Osteoblast (primary cell): ENCODE measurements around the gene TMEM97. TPM values are rescaled to one million over a fixed set of nuclear protein-coding genes. Genes with fewer than 3 reads are reported as not detected.

Experiments
- DNase-seq: peaks from one replicate; pipeline ENCODE4 v3.0.0; 2011; ENCODE audit warnings: low spot score, mixed read lengths; ENCODE audit not compliant: insufficient read length; ENCODE audit errors: missing footprints
- H2AFZ ChIP-seq: 2 replicates; pipeline ENCODE4 v1.6.0; 2011; ENCODE audit warnings: mild to moderate bottlenecking, low read length
- H3K27ac ChIP-seq: 2 replicates; pipeline ENCODE4 v1.5.1; 2011; ENCODE audit warnings: mild to moderate bottlenecking, low read depth, low read length, moderate library complexity
- H3K27me3 ChIP-seq: 2 replicates; pipeline ENCODE4 v1.6.0; 2012; ENCODE audit warnings: mild to moderate bottlenecking, control low read depth, inconsistent platforms, low read length, moderate library complexity; ENCODE audit not compliant: insufficient read depth
- H3K36me3 ChIP-seq: 2 replicates; pipeline ENCODE4 v1.5.1; 2011; ENCODE audit warnings: mild to moderate bottlenecking, low read length, control low read depth, moderate library complexity; ENCODE audit not compliant: insufficient read depth
- H3K4me1 ChIP-seq: 2 replicates; pipeline ENCODE4 v1.5.1; 2011; ENCODE audit warnings: mild to moderate bottlenecking, low read length, control low read depth, moderate library complexity; ENCODE audit not compliant: insufficient read depth
- H3K4me2 ChIP-seq: 2 replicates; pipeline ENCODE4 v1.6.0; 2011; ENCODE audit warnings: mild to moderate bottlenecking, low read length; ENCODE audit not compliant: insufficient read depth
- H3K4me3 ChIP-seq: fragments of 200-600 bp; sonication (generic); 3 replicates; pipeline ENCODE4 v1.5.1; 2012; ENCODE audit warnings: mild to moderate bottlenecking, low read length, inconsistent platforms; ENCODE audit not compliant: insufficient read depth
- H3K79me2 ChIP-seq: 2 replicates; pipeline ENCODE4 v1.6.0; 2012; ENCODE audit warnings: mild to moderate bottlenecking, low read length, control low read depth, inconsistent platforms; ENCODE audit not compliant: insufficient read depth
- H3K9me3 ChIP-seq: 2 replicates; pipeline ENCODE4 v1.5.1; 2011; ENCODE audit warnings: low read depth, low read length, control low read depth
- H4K20me1 ChIP-seq: 2 replicates; pipeline ENCODE4 v1.6.0; 2012; ENCODE audit warnings: mild to moderate bottlenecking, low read length, control low read depth; ENCODE audit not compliant: insufficient read depth
- total RNA-seq: library from RNA; depleted of rRNA; stranded (reverse); fragments of >200 nt; gene quantifications from 2 replicates; pipeline ENCODE4 v1.2.3, GENCODE V29; 2012
- TF ChIP-seq, protein P1 (sequence below): IDR thresholded peaks from 2 replicates; pipeline ENCODE4 v1.5.1; 2011; ENCODE audit warnings: mild to moderate bottlenecking, low read depth, low read length, moderate library complexity; ENCODE audit errors: extremely low read depth

Gene TMEM97
- total RNA-seq, 1 donor = 20.6 TPM

DNA sequence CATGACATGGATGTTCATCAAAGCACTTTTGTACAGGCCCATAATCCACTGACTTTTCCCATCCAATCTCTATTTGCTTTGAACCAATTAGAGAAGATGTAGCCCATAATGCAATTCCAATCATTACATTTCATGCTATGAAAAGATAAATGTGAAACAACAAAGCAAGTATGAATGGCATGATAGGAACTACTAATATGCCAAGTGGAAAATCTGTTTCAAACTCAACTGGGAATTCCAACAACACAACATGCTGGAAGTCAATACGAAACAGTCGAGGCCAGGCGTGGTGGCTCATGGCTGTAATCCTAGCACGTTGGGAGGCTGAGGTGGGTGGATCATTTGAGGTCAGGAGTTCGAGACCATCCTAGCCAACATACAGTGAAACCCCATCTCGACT, 39.6 kb upstream of the TMEM97 start:
- Histone ChIP-seq H4K20me1 (no peaks in the 10 kb centered on the region), H3K4me2 (no peak overlapping the region), H3K9me3 (no peaks in the 10 kb centered on the region), H3K79me2 (no peaks in the 10 kb centered on the region), H2AFZ (no peak overlapping the region), H3K36me3 (no peaks in the 10 kb centered on the region), H3K27me3 (no peaks in the 10 kb centered on the region), H3K4me1 (peaks cover 26% of the 10 kb centered on the region), H3K4me3 (no peak overlapping the region), H3K27ac (peak overlapping the region; percentile 19)
- TF ChIP-seq, protein P1, sequence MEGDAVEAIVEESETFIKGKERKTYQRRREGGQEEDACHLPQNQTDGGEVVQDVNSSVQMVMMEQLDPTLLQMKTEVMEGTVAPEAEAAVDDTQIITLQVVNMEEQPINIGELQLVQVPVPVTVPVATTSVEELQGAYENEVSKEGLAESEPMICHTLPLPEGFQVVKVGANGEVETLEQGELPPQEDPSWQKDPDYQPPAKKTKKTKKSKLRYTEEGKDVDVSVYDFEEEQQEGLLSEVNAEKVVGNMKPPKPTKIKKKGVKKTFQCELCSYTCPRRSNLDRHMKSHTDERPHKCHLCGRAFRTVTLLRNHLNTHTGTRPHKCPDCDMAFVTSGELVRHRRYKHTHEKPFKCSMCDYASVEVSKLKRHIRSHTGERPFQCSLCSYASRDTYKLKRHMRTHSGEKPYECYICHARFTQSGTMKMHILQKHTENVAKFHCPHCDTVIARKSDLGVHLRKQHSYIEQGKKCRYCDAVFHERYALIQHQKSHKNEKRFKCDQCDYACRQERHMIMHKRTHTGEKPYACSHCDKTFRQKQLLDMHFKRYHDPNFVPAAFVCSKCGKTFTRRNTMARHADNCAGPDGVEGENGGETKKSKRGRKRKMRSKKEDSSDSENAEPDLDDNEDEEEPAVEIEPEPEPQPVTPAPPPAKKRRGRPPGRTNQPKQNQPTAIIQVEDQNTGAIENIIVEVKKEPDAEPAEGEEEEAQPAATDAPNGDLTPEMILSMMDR = no peak
- no peak for DNase-seq

DNA sequence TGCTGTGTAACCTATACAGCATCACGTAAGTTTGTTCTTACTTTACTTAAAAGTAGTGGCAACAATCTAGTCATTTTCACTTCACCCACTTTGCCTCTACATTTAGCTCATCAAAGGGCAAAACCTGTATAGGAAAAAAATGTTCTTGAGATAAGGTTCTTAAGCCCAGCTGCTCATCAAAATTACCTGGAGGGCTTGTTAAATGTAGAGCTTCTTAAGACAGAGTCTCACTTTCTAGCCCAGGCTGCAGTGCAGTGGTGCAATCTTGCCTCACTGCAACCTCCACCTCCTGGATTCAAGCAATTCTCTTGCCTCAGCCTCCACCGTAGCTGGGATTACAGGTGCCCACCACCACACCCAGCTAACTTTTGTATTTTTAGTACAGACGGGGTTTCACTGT, 38.2 kb upstream of the TMEM97 start:
- Histone ChIP-seq H4K20me1 (no peaks in the 10 kb centered on the region), H3K27ac (no peak overlapping the region), H2AFZ (no peak overlapping the region), H3K4me2 (no peak overlapping the region), H3K4me1 (peaks cover 26% of the 10 kb centered on the region), H3K27me3 (no peaks in the 10 kb centered on the region), H3K79me2 (no peaks in the 10 kb centered on the region), H3K4me3 (no peak overlapping the region), H3K9me3 (no peaks in the 10 kb centered on the region), H3K36me3 (no peaks in the 10 kb centered on the region)
- DNase-seq = no peak
- TF ChIP-seq, protein P1 = no peak

DNA sequence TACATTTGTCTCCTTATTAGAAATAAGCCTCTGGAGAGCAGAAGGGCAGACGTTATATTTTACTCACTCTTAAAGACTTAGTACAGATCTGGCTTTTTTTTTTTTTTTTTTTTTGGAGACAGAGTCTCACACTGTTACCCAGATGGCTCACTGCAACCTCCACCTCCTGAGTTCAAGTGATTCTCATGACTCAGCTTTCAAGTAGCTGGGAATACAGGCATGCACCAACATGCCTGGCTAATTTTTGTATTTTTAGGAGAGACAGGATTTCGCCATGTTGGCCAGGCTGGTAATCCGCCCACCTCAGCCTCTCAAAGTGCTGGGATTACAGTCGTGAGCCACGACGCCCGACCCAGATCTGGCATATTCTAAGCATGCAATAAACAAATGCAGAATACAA, 36.4 kb upstream of the TMEM97 start:
- H4K20me1 ChIP-seq = no peaks in the 10 kb centered on the region
- H3K79me2 ChIP-seq = no peaks in the 10 kb centered on the region
- no peaks in the 10 kb centered on the region for H3K27me3 ChIP-seq
- no peak overlapping the region for H3K4me3 ChIP-seq
- peaks cover 26% of the 10 kb centered on the region for H3K4me1 ChIP-seq
- no peak overlapping the region for H2AFZ ChIP-seq
- DNase-seq = no peak
- peak overlapping the region; percentile 6 for H3K4me2 ChIP-seq
- TF ChIP-seq, protein P1 = no peak
- H3K36me3 ChIP-seq = no peaks in the 10 kb centered on the region
- no peaks in the 10 kb centered on the region for H3K9me3 ChIP-seq
- H3K27ac ChIP-seq = peak overlapping the region; percentile 71

DNA sequence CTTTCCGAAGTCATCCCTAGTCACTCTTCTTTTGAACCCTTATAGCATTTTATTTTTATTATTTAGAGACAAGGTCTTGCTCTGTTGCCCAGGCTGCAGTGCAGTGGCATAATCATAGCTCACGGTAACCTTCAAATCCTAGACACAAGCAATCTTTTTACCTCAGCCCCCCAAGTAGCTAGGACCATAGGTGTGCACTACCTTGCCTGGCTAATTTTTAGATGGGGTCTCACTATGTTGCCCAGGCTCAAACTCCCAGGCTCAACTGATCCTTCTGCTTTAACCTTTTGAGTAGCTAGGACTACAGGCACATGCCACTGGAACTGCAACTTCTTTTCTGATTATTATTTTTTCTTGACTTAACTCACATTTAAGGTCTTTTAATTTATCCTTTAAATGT, 33.0 kb upstream of the TMEM97 start:
- Histone ChIP-seq H4K20me1 (no peaks in the 10 kb centered on the region), H3K4me3 (no peak overlapping the region), H3K36me3 (no peaks in the 10 kb centered on the region), H3K9me3 (no peaks in the 10 kb centered on the region), H3K4me2 (no peak overlapping the region), H2AFZ (no peak overlapping the region), H3K27me3 (peaks cover under 1% of the 10 kb centered on the region), H3K27ac (no peak overlapping the region), H3K79me2 (no peaks in the 10 kb centered on the region), H3K4me1 (peaks cover 12% of the 10 kb centered on the region)
- DNase-seq = no peak
- TF ChIP-seq, protein P1 = no peak
